ENCODE data around the gene MIPEP. TPM values are rescaled to one million over a fixed set of nuclear protein-coding genes. Genes with fewer than 3 reads are reported as not detected.

The MIPEP gene
- total RNA-seq, 2 donors from 2014 or later = 7.8 to 14.8 TPM

DNA sequence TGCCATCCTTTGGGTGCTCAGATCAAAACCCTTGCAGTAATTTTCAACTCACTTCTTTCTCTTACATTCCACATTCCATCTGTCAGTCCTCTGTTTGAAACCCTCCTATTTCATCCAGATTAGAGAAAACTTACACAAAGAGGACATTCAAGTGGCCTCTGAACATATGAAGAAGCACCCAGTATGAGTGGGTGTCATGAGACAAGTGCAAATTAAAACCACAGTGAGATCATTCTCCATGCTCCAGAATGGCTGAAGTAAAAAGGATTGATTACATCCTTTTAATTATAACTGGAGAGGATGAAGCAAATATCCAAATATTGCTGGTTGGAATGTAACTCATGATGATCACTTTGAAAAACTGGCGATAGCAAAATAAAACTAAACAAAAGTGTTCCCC lies 96.5 kb downstream of the MIPEP start:
- TF ChIP-seq, protein P1, sequence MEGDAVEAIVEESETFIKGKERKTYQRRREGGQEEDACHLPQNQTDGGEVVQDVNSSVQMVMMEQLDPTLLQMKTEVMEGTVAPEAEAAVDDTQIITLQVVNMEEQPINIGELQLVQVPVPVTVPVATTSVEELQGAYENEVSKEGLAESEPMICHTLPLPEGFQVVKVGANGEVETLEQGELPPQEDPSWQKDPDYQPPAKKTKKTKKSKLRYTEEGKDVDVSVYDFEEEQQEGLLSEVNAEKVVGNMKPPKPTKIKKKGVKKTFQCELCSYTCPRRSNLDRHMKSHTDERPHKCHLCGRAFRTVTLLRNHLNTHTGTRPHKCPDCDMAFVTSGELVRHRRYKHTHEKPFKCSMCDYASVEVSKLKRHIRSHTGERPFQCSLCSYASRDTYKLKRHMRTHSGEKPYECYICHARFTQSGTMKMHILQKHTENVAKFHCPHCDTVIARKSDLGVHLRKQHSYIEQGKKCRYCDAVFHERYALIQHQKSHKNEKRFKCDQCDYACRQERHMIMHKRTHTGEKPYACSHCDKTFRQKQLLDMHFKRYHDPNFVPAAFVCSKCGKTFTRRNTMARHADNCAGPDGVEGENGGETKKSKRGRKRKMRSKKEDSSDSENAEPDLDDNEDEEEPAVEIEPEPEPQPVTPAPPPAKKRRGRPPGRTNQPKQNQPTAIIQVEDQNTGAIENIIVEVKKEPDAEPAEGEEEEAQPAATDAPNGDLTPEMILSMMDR (IDR thresholded peaks at IDR 0.05) = no peak
- TF ChIP-seq POLR2A (IDR thresholded peaks at IDR 0.05) = no peak
- Histone ChIP-seq H3K9me3 (no peaks in the 10 kb centered on the region), H3K27ac (no peak overlapping the region), H3K36me3 (replicated peaks in 1 of 2; ENCODE audit: insufficient read depth in 1 of 2, low read depth in 2 of 2) (no peaks in the 10 kb centered on the region), H3K4me3 (no peak overlapping the region), H3K27me3 (no peaks in the 10 kb centered on the region), H3K4me1 (peaks cover 9% of the 10 kb centered on the region)
- no peak for DNase-seq
- no peak for ATAC-seq
- intact Hi-C loops (cut with DNase I) = no loop called here
- WGBS, 2 donors = 95 to 100% methylated on average over 1 of the region's 1 CpG

DNA sequence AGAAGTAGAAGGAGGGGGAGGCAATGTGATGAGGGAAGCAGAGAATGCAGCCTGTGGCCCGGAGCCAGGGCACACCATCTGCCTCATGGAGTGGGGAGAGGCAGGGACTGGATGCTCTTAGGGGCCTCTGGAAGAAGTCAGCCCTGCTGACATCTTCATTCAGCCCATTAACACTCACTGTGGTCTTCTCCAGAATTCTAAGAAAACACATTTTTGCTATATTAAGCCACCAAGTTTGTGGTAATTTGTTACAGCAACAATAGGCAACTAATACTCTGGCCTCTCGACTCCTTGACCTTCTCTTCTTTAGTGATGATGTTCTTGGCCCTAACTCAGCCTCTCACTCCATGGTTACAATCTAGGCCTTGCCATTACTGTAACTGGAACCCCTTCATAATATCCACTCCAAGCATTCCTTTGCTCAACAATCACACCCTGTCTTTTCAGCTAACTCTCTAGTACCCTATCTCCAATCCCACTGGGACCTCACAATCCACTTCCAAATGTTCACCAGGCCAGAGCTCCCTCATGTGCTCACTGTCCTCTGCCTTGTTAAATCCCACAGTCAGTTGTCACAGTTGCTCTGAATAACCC lies 98.5 kb downstream of the MIPEP start:
- ATAC-seq = no peak
- TF ChIP-seq, protein P1 (IDR thresholded peaks at IDR 0.05) = no peak
- TF ChIP-seq POLR2A (IDR thresholded peaks at IDR 0.05) = no peak
- no peak overlapping the region for H3K27ac ChIP-seq

DNA sequence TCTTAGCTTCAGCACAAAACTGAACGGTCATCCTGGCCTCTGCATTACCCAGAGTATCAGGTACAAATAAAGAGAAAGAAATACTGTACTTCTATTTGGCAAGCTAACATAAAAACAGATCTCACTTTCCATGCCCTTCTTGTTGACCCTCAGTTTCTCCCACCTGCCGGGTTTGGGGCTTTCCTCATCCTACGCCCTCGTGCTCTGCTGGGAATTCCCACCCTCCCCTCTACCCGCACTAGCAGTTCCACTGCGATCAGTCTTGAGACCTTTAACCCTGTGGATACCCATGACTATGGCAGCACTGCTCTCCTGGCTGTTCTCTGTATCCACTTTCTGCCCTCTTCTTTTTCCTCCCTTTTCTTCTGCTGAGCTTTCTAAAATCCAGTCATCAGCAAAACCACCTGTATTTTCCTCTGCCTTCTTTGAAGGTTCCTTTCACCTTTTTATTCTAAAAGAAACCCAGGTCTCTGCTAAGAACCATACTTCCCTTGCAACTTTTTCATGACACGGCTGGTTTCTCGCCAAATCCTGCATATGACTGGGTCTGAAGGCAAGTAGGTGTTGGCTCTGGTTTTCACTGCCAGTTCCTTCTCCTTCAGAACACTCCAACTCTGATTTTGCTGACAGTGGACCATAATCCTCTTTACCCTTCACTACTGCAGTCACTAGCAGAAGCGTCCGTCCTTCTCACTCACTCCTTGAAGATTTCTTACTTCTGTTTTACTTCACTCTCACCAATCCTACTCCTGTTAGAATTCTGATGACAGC lies 99.4 kb downstream of the MIPEP start:
- Histone ChIP-seq H3K27me3 (no peaks in the 10 kb centered on the region), H3K36me3 (replicated peaks in 1 of 2; ENCODE audit: insufficient read depth in 1 of 2, low read depth in 2 of 2) (no peaks in the 10 kb centered on the region), H3K4me3 (no peak overlapping the region), H3K4me1 (peaks cover 3% of the 10 kb centered on the region), H3K9me3 (no peaks in the 10 kb centered on the region), H3K27ac (no peak overlapping the region)
- intact Hi-C loops (cut with DNase I) = no loop called here
- 85 to 91% methylated on average over 10 of the region's 10 CpGs for WGBS, 2 donors
- TF ChIP-seq, protein P1 (IDR thresholded peaks at IDR 0.05) = no peak
- TF ChIP-seq POLR2A (IDR thresholded peaks at IDR 0.05) = no peak
- DNase-seq = no peak
- ATAC-seq = no peak

More for the DNA sequence above, 98.5 kb downstream of the MIPEP start:
- Histone ChIP-seq H3K27me3 (no peaks in the 10 kb centered on the region), H3K4me3 (no peak overlapping the region), H3K36me3 (replicated peaks in 1 of 2; ENCODE audit: insufficient read depth in 1 of 2, low read depth in 2 of 2) (no peaks in the 10 kb centered on the region), H3K9me3 (no peaks in the 10 kb centered on the region), H3K4me1 (peaks cover 9% of the 10 kb centered on the region)
- WGBS, 2 donors = 87 to 91% methylated on average over 2 of the region's 2 CpGs
- DNase-seq = peak in 1 of 4 donors; percentile 20
- intact Hi-C loops (cut with DNase I) = no loop called here

GRCh38 chr13:23788459-23788858 lies 100.7 kb downstream of the MIPEP start:
- H3K27ac ChIP-seq = no peak overlapping the region
- H3K9me3 ChIP-seq = no peaks in the 10 kb centered on the region
- no peak overlapping the region for H3K4me3 ChIP-seq
- no peaks in the 10 kb centered on the region for H3K36me3 ChIP-seq (replicated peaks in 1 of 2; ENCODE audit: insufficient read depth in 1 of 2, low read depth in 2 of 2)
- WGBS, 2 donors = 98 to 100% methylated on average over 2 of the region's 2 CpGs
- ATAC-seq (no peak), DNase-seq (no peak)
- no peaks in the 10 kb centered on the region for H3K27me3 ChIP-seq
- intact Hi-C loops (cut with DNase I) = no loop called here
- no peaks in the 10 kb centered on the region for H3K4me1 ChIP-seq
- no peak for TF ChIP-seq POLR2A (IDR thresholded peaks at IDR 0.05)
- TF ChIP-seq, protein P1 (IDR thresholded peaks at IDR 0.05) = no peak

Data from body of pancreas (tissue), 4 donors.